Neutrophil (primary cell): Measurements from ENCODE around the gene RPH3AL.

Experiments
- H3K27ac ChIP-seq: fragments of 200-600 bp; sonication (generic); 2 replicates; pipeline ENCODE4 v1.5.1; 2016; ENCODE audit warnings: mild to moderate bottlenecking, moderate library complexity
- H3K27me3 ChIP-seq: fragments of 200-600 bp; sonication (generic); 2 replicates; pipeline ENCODE4 v1.6.0; 2016; ENCODE audit warnings: mild to moderate bottlenecking
- H3K36me3 ChIP-seq: fragments of 200-600 bp; sonication (generic); 2 replicates; pipeline ENCODE4 v1.5.1; 2017
- H3K4me1 ChIP-seq, 2 experiments: fragments of 200-600 bp in 1 of 2; sonication (generic) in 1 of 2; 1 replicate in 1 of 2; 2 replicates in 1 of 2; pipeline versions ENCODE4 v1.5.1 to v1.6.1; 2013 to 2016; ENCODE audit warnings: low read depth in 1 of 2, low read length in 1 of 2, mild to moderate bottlenecking in 1 of 2, moderate library complexity in 1 of 2; ENCODE audit not compliant: control insufficient read depth in 1 of 2, insufficient read depth in 1 of 2
- H3K4me3 ChIP-seq, 2 experiments: fragments of 200-600 bp in 1 of 2; sonication (generic) in 1 of 2; 1 replicate in 1 of 2; 2 replicates in 1 of 2; pipeline ENCODE4 v1.5.1; 2013 to 2016; ENCODE audit warnings: low read depth in 1 of 2, low read length in 1 of 2, mild to moderate bottlenecking in 1 of 2, moderate library complexity in 1 of 2
- H3K9me3 ChIP-seq: fragments of 200-600 bp; sonication (generic); 2 replicates; pipeline ENCODE4 v1.5.1; 2016
- TF ChIP-seq, protein P1 (sequence below): fragments of 200-600 bp; sonication (generic); IDR thresholded peaks from 2 replicates; pipeline ENCODE4 v1.5.1; 2016; ENCODE audit warnings: antibody characterized with exemption

The RPH3AL gene

GRCh38 chr17:269616-270514 lies 82.7 kb downstream of the RPH3AL start:
- H3K27ac ChIP-seq = no peak overlapping the region
- TF ChIP-seq, protein P1, sequence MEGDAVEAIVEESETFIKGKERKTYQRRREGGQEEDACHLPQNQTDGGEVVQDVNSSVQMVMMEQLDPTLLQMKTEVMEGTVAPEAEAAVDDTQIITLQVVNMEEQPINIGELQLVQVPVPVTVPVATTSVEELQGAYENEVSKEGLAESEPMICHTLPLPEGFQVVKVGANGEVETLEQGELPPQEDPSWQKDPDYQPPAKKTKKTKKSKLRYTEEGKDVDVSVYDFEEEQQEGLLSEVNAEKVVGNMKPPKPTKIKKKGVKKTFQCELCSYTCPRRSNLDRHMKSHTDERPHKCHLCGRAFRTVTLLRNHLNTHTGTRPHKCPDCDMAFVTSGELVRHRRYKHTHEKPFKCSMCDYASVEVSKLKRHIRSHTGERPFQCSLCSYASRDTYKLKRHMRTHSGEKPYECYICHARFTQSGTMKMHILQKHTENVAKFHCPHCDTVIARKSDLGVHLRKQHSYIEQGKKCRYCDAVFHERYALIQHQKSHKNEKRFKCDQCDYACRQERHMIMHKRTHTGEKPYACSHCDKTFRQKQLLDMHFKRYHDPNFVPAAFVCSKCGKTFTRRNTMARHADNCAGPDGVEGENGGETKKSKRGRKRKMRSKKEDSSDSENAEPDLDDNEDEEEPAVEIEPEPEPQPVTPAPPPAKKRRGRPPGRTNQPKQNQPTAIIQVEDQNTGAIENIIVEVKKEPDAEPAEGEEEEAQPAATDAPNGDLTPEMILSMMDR = no peak
- H3K4me3 ChIP-seq = no peak overlapping the region
- H3K9me3 ChIP-seq = no peaks in the 10 kb centered on the region
- no peaks in the 10 kb centered on the region for H3K4me1 ChIP-seq
- H3K27me3 ChIP-seq = peaks cover 26% of the 10 kb centered on the region
- peaks cover 6% of the 10 kb centered on the region for H3K36me3 ChIP-seq

DNA sequence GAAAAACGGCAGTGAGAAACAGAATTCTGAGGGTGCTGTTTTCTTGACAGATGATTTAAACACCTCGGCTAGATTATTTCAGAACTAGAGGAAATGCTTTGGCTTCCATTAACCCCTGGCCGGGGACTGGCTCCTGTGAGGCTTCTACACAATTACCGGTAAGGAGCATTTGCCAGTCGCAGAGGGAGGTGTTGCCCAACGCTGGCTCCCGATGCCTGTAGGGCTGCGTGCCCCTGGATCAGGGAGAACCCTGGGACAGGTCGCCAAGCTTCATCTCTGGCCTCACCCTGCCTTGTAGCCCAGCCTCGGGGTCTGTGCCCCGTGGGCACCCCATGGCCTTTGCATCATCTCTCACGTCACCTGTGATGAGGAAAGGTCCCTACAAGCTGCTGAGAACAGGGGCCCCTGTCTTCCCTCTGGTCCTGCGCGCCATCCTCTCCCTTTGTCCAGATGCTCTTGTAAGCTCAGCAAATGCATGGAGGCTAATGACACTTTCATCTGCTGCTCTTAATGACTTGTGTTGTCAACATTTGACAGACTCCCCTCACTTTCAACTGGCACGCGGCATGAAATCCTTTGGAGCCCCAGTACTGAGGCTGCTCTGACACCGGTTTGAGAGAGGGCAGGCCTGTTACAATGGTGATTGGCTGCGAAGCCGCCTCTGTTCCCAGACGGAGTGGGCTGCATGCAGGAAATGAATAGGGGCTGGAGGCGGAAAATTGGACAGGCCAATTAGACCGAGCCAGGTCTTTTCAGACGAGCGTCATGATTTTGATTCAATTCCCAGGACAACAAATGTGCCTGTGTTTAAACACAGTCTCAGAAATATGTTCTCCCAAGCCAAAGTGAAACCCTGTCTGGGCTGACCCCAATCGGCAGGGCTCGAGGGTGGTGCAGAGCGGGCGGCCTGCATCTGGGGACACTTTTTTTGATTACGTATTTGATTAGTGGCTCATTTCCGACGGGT lies 85.6 kb downstream of the RPH3AL start:
- TF ChIP-seq, protein P1 = no peak
- H3K27ac ChIP-seq = no peak overlapping the region
- no peaks in the 10 kb centered on the region for H3K9me3 ChIP-seq
- H3K4me3 ChIP-seq = no peak overlapping the region
- H3K36me3 ChIP-seq = peaks cover 13% of the 10 kb centered on the region
- H3K27me3 ChIP-seq = peaks cover 26% of the 10 kb centered on the region
- H3K4me1 ChIP-seq = no peaks in the 10 kb centered on the region

DNA sequence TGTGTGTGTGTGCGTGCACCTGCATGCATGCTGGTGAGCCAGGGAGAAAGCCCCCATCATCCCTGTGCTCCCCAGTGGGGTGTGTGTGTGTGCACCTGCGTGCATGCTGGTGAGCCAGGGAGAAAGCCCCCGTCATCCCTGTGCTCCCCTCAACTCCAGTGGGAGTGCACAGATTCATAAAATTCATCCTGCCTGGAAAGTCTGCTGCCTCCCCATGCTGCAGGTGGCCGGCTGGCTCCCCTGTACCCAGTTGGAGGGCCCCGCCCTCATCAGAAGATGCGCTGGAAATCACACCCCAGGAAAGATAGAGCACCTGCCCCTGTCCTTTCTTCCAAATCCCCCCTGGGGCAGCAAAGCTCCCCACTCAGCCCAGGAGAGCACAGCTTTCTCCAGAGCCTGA lies 86.4 kb downstream of the RPH3AL start:
- H3K4me1 ChIP-seq = no peaks in the 10 kb centered on the region
- peaks cover 13% of the 10 kb centered on the region for H3K36me3 ChIP-seq
- H3K9me3 ChIP-seq = no peaks in the 10 kb centered on the region
- peaks cover 26% of the 10 kb centered on the region for H3K27me3 ChIP-seq
- H3K27ac ChIP-seq = no peak overlapping the region
- TF ChIP-seq, protein P1 = no peak
- no peak overlapping the region for H3K4me3 ChIP-seq

GRCh38 chr17:265718-266117 lies 86.9 kb downstream of the RPH3AL start:
- no peaks in the 10 kb centered on the region for H3K4me1 ChIP-seq
- no peak overlapping the region for H3K4me3 ChIP-seq
- H3K9me3 ChIP-seq = no peaks in the 10 kb centered on the region
- H3K27me3 ChIP-seq = peaks cover 26% of the 10 kb centered on the region
- H3K36me3 ChIP-seq = peaks cover 13% of the 10 kb centered on the region
- TF ChIP-seq, protein P1 = no peak
- no peak overlapping the region for H3K27ac ChIP-seq

GRCh38 chr17:263773-264172 lies 88.8 kb downstream of the RPH3AL start:
- no peaks in the 10 kb centered on the region for H3K4me1 ChIP-seq
- peaks cover 13% of the 10 kb centered on the region for H3K36me3 ChIP-seq
- H3K27me3 ChIP-seq = peaks cover 38% of the 10 kb centered on the region
- H3K4me3 ChIP-seq = no peak overlapping the region
- TF ChIP-seq, protein P1 = no peak
- H3K9me3 ChIP-seq = no peaks in the 10 kb centered on the region
- H3K27ac ChIP-seq = no peak overlapping the region
